Trophoblast cell (in vitro differentiated cells and primary cell): ENCODE results near the gene UCHL3.

Experiments
- DNase-seq, 2 donors: peaks; one replicate each; pipeline ENCODE4 v3.0.0-alpha.2; 2016
- H2AFZ ChIP-seq: 2 replicates; pipeline ENCODE4 v1.6.1; 2013; ENCODE audit warnings: low read length, moderate library complexity, mild to moderate bottlenecking; ENCODE audit not compliant: insufficient read depth, poor library complexity
- H2AK5ac ChIP-seq: 2 replicates; pipeline ENCODE4 v1.6.1; 2013; ENCODE audit warnings: mild to moderate bottlenecking, low read length
- H2BK120ac ChIP-seq: 2 replicates; pipeline ENCODE4 v1.6.1; 2013; ENCODE audit warnings: low read length, mild to moderate bottlenecking, moderate library complexity; ENCODE audit not compliant: insufficient read depth, poor library complexity
- H2BK12ac ChIP-seq: 2 replicates; pipeline ENCODE4 v1.6.1; 2013; ENCODE audit warnings: mild to moderate bottlenecking, low read length, moderate library complexity
- H2BK5ac ChIP-seq: 2 replicates; pipeline ENCODE4 v1.6.1; 2013; ENCODE audit warnings: low read length, low read depth, moderate library complexity, mild to moderate bottlenecking; ENCODE audit not compliant: poor library complexity
- H3K14ac ChIP-seq: 2 replicates; pipeline ENCODE4 v1.6.1; 2013; ENCODE audit warnings: mild to moderate bottlenecking, low read length
- H3K18ac ChIP-seq: 2 replicates; pipeline ENCODE4 v1.6.1; 2013; ENCODE audit warnings: mild to moderate bottlenecking, low read length
- H3K23ac ChIP-seq: 2 replicates; pipeline ENCODE4 v1.6.1; 2013; ENCODE audit warnings: low read length
- H3K27ac ChIP-seq: 2 replicates; pipeline ENCODE4 v1.5.1; 2013; ENCODE audit warnings: low read depth, mild to moderate bottlenecking, inconsistent platforms, low read length, moderate library complexity
- H3K27me3 ChIP-seq: 2 replicates; pipeline ENCODE4 v1.6.1; 2013; ENCODE audit warnings: inconsistent platforms, mild to moderate bottlenecking, low read length, moderate library complexity; ENCODE audit not compliant: insufficient read depth
- H3K36me3 ChIP-seq, 2 experiments: 1 replicate in 1 of 2; 2 replicates in 1 of 2; pipeline ENCODE4 v1.6.1; 2013; ENCODE audit warnings: low read length in 2 of 2, mild to moderate bottlenecking in 2 of 2, moderate library complexity in 1 of 2; ENCODE audit not compliant: insufficient read depth in 2 of 2, control insufficient read depth in 1 of 2
- H3K4ac ChIP-seq: 2 replicates; pipeline ENCODE4 v1.6.1; 2013; ENCODE audit warnings: low read depth, mild to moderate bottlenecking, low read length, moderate library complexity
- H3K4me1 ChIP-seq, 2 experiments: 1 replicate in 1 of 2; 2 replicates in 1 of 2; pipeline ENCODE4 v1.6.1; 2013; ENCODE audit warnings: low read length in 2 of 2, mild to moderate bottlenecking in 2 of 2, moderate library complexity in 1 of 2; ENCODE audit not compliant: insufficient read depth in 2 of 2, control insufficient read depth in 1 of 2
- H3K4me2 ChIP-seq: 2 replicates; pipeline ENCODE4 v1.6.1; 2013; ENCODE audit warnings: inconsistent platforms, mild to moderate bottlenecking, low read length, moderate library complexity
- H3K4me3 ChIP-seq: 2 replicates; pipeline ENCODE4 v1.5.1; 2013; ENCODE audit warnings: mild to moderate bottlenecking, low read depth, low read length, inconsistent platforms
- H3K79me1 ChIP-seq: one replicate; pipeline ENCODE4 v1.6.1; 2013; ENCODE audit warnings: low read length
- H3K79me2 ChIP-seq: 2 replicates; pipeline ENCODE4 v1.6.1; 2013; ENCODE audit warnings: low read length, mild to moderate bottlenecking; ENCODE audit not compliant: control insufficient read depth, insufficient read depth, poor library complexity
- H3K9ac ChIP-seq: 2 replicates; pipeline ENCODE4 v1.6.1; 2013; ENCODE audit warnings: mild to moderate bottlenecking, low read length
- H3K9me3 ChIP-seq: 2 replicates; pipeline ENCODE4 v1.6.1; 2013; ENCODE audit warnings: low read depth, mild to moderate bottlenecking, control low read depth, inconsistent platforms, low read length; ENCODE audit not compliant: insufficient read depth
- H4K12ac ChIP-seq: 2 replicates; pipeline ENCODE4 v1.6.1; 2013; ENCODE audit warnings: low read depth, mild to moderate bottlenecking, low read length, moderate library complexity
- H4K8ac ChIP-seq: 2 replicates; pipeline ENCODE4 v1.6.1; 2013; ENCODE audit warnings: low read depth, mild to moderate bottlenecking, low read length, moderate library complexity
- H4K91ac ChIP-seq: one replicate; pipeline ENCODE4 v1.6.1; 2013; ENCODE audit warnings: low read depth, mild to moderate bottlenecking, low read length, moderate library complexity
- WGBS: extraction: QIAGEN DNeasy Blood & Tissue Kit; methylation state at CpG from one replicate; pipeline ENCODE4 v1.1.7; 2013; ENCODE audit warnings: missing lambda C conversion rate; ENCODE audit not compliant: insufficient read length, insufficient coverage; ENCODE audit errors: extremely low coverage; 5-methylcytosine and 5-hydroxymethylcytosine counted together

UCHL3 gene

GRCh38 chr13:75635101-75635827, 85.7 kb downstream of the UCHL3 start:
- WGBS = no CpG with 5 or more reads among the region's 49 CpGs

GRCh38 chr13:75635828-75636435, 86.3 kb downstream of the UCHL3 start, which contains the start of gene LMO7:
LMO7 (plus strand) TSS chr13:75636330; CDS start chr13:75636658, 328 bp downstream.
- H3K23ac ChIP-seq = no peak within 1 kb of the TSS
- peak within 1 kb of the TSS; percentile 96 for H4K8ac ChIP-seq
- peak within 1 kb of the TSS; percentile 78 for H2BK5ac ChIP-seq
- H2AFZ ChIP-seq = peak within 1 kb of the TSS; percentile 86
- peak within 1 kb of the TSS; percentile 71 for H3K9ac ChIP-seq
- H3K4ac ChIP-seq = peak within 1 kb of the TSS; percentile 50
- peak within 1 kb of the TSS; percentile 94 for H4K12ac ChIP-seq
- H3K79me1 ChIP-seq = peaks cover 15% of the 10 kb centered on the region
- H3K4me3 ChIP-seq = peak within 1 kb of the TSS; percentile 87
- H3K79me2 ChIP-seq = peaks cover 6% of the 10 kb centered on the region
- peak within 1 kb of the TSS; percentile 92 for H3K18ac ChIP-seq
- H3K27ac ChIP-seq = peak within 1 kb of the TSS; percentile 70
- H2BK120ac ChIP-seq = peak within 1 kb of the TSS; percentile 96
- no CpG with 5 or more reads among the region's 76 CpGs for WGBS
- peaks cover 5 to 6% of the 10 kb centered on the region in 2 experiments for H3K4me1 ChIP-seq
- peak; percentile 85 to 89 for DNase-seq
- peaks cover 3% of the 10 kb centered on the region for H3K9me3 ChIP-seq
- H3K4me2 ChIP-seq = peak within 1 kb of the TSS; percentile 89
- H2AK5ac ChIP-seq = peak within 1 kb of the TSS; percentile 88
- peaks cover 4% of the 10 kb centered on the region for H3K27me3 ChIP-seq
- peak within 1 kb of the TSS; percentile 95 for H3K14ac ChIP-seq
- H4K91ac ChIP-seq = peak within 1 kb of the TSS; percentile 92
- peak within 1 kb of the TSS; percentile 86 for H2BK12ac ChIP-seq
- peaks cover 0 to under 1% of the 10 kb centered on the region in 2 experiments for H3K36me3 ChIP-seq

More at GRCh38 chr13:75635101-75635827, 85.7 kb downstream of the UCHL3 start:
- H3K18ac ChIP-seq = peak overlapping the region; percentile 92
- H4K91ac ChIP-seq = peak overlapping the region; percentile 92
- peak overlapping the region; percentile 96 for H4K8ac ChIP-seq
- DNase-seq = peak; percentile 49 to 66
- H3K14ac ChIP-seq = peak overlapping the region; percentile 95
- peaks cover 3% of the 10 kb centered on the region for H3K9me3 ChIP-seq
- H3K36me3 ChIP-seq = no peaks in the 10 kb centered on the region
- H3K27me3 ChIP-seq = peaks cover 4% of the 10 kb centered on the region
- H3K79me2 ChIP-seq = peaks cover 6% of the 10 kb centered on the region
- peak overlapping the region; percentile 78 for H2BK5ac ChIP-seq
- H2AFZ ChIP-seq = peak overlapping the region; percentile 86
- H4K12ac ChIP-seq = peak overlapping the region; percentile 94
- peak overlapping the region; percentile 70 for H3K27ac ChIP-seq
- H2BK12ac ChIP-seq = peak overlapping the region; percentile 86
- peak overlapping the region; percentile 88 for H2AK5ac ChIP-seq
- H3K4me1 ChIP-seq = peaks cover 5 to 6% of the 10 kb centered on the region in 2 experiments
- peak overlapping the region; percentile 71 for H3K9ac ChIP-seq
- H3K79me1 ChIP-seq = peaks cover 15% of the 10 kb centered on the region
- H2BK120ac ChIP-seq = peak overlapping the region; percentile 96
- no peak overlapping the region for H3K23ac ChIP-seq
- H3K4ac ChIP-seq = peak overlapping the region; percentile 50
- H3K4me3 ChIP-seq = peak overlapping the region; percentile 87
- peak overlapping the region; percentile 89 for H3K4me2 ChIP-seq

DNA sequence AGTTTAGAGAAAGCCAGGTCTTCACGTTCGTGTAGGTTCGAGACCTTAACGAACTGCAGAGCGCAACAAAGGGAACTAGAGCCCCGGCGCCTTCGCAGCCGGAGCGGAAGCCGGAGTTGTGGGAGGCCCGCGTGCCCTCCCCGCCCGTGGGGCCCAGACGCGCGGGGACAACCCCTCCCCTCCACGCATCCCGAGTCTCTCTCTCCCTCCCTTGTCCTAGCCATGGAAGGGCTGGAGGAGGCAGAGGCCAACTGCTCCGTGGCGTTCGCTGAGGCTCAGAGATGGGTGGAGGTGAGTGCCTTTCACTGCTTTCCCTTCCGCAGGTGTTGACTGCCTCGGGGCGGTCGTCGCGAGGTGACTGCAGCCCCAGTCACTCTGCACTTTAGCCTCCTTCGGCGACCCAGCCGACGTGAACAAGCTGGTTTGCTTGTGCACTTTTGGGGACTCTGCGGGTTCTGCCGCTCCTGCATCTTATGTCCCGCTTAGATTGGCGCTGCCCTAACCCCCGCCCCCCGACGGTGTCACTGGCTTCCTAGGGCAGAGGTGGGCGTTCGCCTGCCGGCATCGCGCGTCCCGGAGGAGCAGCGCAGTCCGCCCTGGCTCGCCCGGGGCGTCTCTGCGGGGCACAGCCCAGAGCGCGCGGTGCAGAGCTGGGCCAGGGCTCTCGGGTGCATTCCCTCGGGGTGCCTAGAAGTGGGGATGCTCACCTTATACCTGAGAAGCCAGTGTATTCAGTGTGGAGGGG, 87.0 kb downstream of the UCHL3 start:
- Histone ChIP-seq H2BK120ac (peak overlapping the region; percentile 44), H3K27ac (peak overlapping the region; percentile 16), H3K9ac (peak overlapping the region; percentile 62), H4K8ac (peak overlapping the region; percentile 18), H3K4me1 (peaks cover 5 to 6% of the 10 kb centered on the region in 2 experiments), H2AFZ (peak overlapping the region; percentile 73), H3K4me2 (peak overlapping the region; percentile 89), H2BK12ac (peak overlapping the region; percentile 17), H2BK5ac (peak overlapping the region; percentile 42), H3K36me3 (peaks cover 0 to 2% of the 10 kb centered on the region in 2 experiments), H3K79me1 (peaks cover 15% of the 10 kb centered on the region), H3K14ac (peak overlapping the region; percentile 72), H4K12ac (no peak overlapping the region), H3K79me2 (peaks cover 6% of the 10 kb centered on the region), H3K18ac (peak overlapping the region; percentile 0), H3K27me3 (peaks cover 4% of the 10 kb centered on the region), H3K4me3 (peak overlapping the region; percentile 87), H3K4ac (peak overlapping the region; percentile 28), H3K23ac (no peak overlapping the region), H4K91ac (peak overlapping the region; percentile 80), H2AK5ac (no peak overlapping the region), H3K9me3 (peaks cover 5% of the 10 kb centered on the region)
- WGBS = no CpG with 5 or more reads among the region's 58 CpGs
- DNase-seq = peak; percentile 54 to 61

GRCh38 chr13:75637181-75637750, 87.7 kb downstream of the UCHL3 start:
- Histone ChIP-seq H3K4me3 (no peak overlapping the region), H2BK120ac (no peak overlapping the region), H3K4me1 (peaks cover 5 to 6% of the 10 kb centered on the region in 2 experiments), H3K27me3 (peaks cover 4% of the 10 kb centered on the region), H2BK5ac (no peak overlapping the region), H3K9me3 (peaks cover 5% of the 10 kb centered on the region), H3K23ac (no peak overlapping the region), H3K27ac (no peak overlapping the region), H3K79me2 (peaks cover 6% of the 10 kb centered on the region), H3K9ac (no peak overlapping the region), H4K8ac (no peak overlapping the region), H3K18ac (no peak overlapping the region), H3K4ac (no peak overlapping the region), H2AK5ac (no peak overlapping the region), H3K36me3 (peaks cover 0 to 2% of the 10 kb centered on the region in 2 experiments), H3K4me2 (peak overlapping the region; percentile 89), H3K14ac (no peak overlapping the region), H2BK12ac (no peak overlapping the region), H4K12ac (no peak overlapping the region), H4K91ac (no peak overlapping the region), H2AFZ (no peak overlapping the region), H3K79me1 (peaks cover 15% of the 10 kb centered on the region)
- DNase-seq = no peak
- no CpG with 5 or more reads among the region's 17 CpGs for WGBS
